Measurements from ENCODE around the gene RELA. TPM values are rescaled to one million over a fixed set of nuclear protein-coding genes. Genes with fewer than 3 reads are reported as not detected.

RELA gene
- total RNA-seq, 2 donors from 2014 or later, result 85.2 to 96.4 TPM

DNA sequence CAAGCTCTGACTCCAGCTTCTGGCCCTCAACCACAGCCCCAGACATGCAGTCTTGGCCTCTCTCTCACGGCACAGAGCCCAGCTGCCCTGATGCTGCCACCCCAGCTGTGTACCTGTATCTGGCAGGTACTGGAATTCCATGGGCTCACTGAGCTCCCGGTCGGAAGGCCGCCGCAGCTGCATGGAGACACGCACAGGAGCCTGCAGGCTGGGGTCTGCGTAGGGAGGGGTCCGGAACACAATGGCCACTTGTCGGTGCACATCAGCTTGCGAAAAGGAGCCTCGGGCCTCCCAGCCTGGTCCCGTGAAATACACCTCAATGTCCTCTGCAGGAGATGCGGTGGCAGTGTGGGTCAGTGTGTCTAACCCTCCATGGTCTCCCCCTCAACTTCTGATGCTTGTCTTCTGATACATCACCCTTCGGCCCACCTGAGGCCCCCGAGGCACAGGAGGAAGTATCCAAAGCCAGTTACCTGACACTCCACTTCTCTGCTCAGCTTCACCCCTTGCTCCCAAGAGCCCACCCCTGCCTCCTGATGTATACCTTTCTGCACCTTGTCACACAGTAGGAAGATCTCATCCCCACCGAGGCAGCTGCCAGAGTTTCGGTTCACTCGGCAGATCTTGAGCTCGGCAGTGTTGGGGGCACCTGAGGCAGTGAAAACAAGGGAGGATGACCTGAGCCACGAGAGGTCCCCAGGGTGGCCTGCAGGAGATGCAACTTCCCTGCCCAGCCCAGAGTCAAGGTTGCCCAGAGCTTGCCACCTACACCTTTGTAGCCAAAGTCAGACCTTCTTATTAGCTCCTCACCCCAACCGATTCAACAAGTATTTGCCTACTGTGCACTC lies 4.3 kb downstream of the RELA start:
- DNase-seq (ENCODE audit: low spot score), result peak; percentile 53
- ATAC-seq, result no peak
- H3K36me3 Mint-ChIP-seq, result peaks cover 28% of the 10 kb centered on the region
- H3K9me3 Mint-ChIP-seq, result no peaks in the 10 kb centered on the region
- H3K27me3 Mint-ChIP-seq, result no peaks in the 10 kb centered on the region
- peaks cover 38 to 54% of the 10 kb centered on the region in 2 donors for H3K4me1 Mint-ChIP-seq (ENCODE audit: low read depth in 2 of 2)
- no peak overlapping the region for H3K4me3 Mint-ChIP-seq
- H3K27ac Mint-ChIP-seq, result peak overlapping the region; percentile 36 to 55

DNA sequence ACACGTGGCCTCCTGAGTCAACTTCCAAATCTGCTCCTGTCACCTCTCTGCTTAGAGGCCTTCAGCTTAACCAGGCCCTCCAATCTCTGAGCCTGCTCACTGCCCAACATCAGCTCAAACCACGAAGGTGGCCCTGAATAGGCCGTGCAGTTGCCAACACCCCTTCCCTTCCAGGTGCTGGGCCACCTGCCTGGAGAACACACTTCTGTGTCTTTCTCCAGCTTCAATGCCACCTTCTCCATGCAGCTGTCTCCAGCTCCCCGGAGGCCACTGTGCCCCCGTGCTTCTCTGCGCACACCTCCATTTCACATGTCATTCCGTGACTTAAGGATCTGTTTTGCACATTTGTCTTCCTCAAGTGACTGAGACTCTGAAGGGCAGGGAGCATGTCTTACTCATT lies 5.3 kb downstream of the RELA start:
- no peaks in the 10 kb centered on the region for H3K27me3 Mint-ChIP-seq
- H3K36me3 Mint-ChIP-seq, result peaks cover 28% of the 10 kb centered on the region
- H3K9me3 Mint-ChIP-seq, result no peaks in the 10 kb centered on the region
- H3K27ac Mint-ChIP-seq, result peak overlapping the region in 1 of 2 donors; percentile 43
- DNase-seq (ENCODE audit: low spot score) (peak; percentile 39), ATAC-seq (no peak)
- H3K4me3 Mint-ChIP-seq, result no peak overlapping the region
- peaks cover 45 to 61% of the 10 kb centered on the region in 2 donors for H3K4me1 Mint-ChIP-seq (ENCODE audit: low read depth in 2 of 2)

DNA sequence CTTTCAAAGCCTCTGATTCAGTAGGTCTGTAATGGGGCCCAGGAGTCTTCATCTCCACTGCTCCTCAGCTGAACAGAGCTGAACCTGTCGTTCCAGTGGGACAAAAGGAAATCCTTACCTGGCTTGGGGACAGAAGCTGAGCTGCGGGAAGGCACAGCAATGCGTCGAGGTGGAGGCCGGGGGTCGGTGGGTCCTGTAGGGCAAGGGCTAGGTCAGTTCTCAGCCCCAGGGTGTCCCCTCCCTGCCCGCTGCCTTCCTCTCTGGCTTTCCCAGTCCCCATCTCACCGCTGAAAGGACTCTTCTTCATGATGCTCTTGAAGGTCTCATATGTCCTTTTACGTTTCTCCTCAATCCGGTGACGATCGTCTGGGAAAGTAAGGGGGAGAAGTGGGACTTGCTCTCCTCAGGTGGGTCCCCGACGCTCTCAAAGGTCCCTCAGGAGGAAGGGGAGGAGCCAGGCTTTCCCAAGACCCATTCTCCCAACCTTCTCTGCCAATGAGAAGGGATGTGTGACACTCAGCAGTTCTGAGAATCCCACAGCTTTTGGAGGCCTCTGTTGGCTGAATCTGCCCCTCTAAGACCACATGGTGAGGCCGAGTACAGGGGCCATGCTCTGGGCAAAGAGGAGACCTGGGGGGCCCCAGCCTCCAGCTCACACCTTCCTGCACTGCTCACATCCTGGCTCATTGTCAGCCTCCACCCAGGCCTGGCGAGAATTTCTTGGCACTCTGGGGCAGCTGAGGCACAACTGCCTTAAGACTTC lies 7.0 kb downstream of the RELA start:
- peaks cover 59 to 76% of the 10 kb centered on the region in 2 donors for H3K4me1 Mint-ChIP-seq (ENCODE audit: low read depth in 2 of 2)
- H3K27me3 Mint-ChIP-seq, result no peaks in the 10 kb centered on the region
- no peak overlapping the region for H3K4me3 Mint-ChIP-seq
- ATAC-seq, result no peak
- H3K9me3 Mint-ChIP-seq, result no peaks in the 10 kb centered on the region
- peaks cover 28% of the 10 kb centered on the region for H3K36me3 Mint-ChIP-seq
- peak overlapping the region; percentile 45 to 68 for H3K27ac Mint-ChIP-seq
- DNase-seq (ENCODE audit: low spot score), result no peak

DNA sequence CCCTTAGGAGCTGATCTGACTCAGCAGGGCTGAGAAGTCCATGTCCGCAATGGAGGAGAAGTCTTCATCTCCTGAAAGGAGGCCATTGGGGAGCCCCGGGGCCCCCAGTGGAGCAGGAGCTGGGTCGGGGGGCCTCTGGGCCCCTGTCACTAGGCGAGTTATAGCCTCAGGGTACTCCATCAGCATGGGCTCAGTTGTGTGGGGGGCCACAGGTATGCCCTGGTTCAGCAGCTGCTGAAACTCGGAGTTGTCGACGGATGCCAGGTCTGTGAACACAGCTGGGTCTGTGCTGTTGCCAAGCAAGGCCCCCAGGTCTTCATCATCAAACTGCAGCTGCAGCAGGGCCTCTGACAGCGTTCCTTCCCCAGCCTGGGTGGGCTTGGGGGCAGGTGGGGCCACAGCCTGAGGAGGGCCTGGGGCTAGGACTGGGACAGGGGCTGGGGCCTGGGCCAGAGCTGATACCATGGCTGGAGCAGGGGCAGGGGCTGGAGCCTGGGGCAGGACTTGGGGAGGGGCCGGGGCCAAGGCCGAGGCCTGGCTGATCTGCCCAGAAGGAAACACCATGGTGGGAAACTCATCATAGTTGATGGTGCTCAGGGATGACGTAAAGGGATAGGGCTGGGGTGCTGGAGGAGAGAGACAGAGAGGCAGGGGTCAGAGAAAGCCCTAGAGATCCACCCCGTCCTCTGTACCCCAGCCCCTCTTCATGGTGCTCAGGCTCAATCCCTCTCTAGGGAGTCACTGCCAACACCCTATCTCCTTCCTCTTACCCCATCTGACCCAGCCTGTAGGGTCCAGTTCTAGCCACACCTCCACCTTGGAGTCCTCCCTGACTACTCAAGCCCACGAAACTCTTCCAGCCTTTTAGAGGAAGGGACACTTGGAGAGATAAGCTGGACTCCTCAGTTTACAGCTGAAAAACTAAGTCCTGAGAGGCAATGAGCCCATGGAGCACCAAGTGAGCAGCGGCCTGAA lies 8.1 kb downstream of the RELA start:
- Mint-ChIP-seq H3K27ac (peak overlapping the region; percentile 45 to 84), H3K4me1 (ENCODE audit: low read depth in 2 of 2) (peaks cover 53 to 69% of the 10 kb centered on the region in 2 donors), H3K4me3 (peak overlapping the region; percentile 17), H3K27me3 (no peaks in the 10 kb centered on the region), H3K36me3 (peaks cover 21% of the 10 kb centered on the region), H3K9me3 (no peaks in the 10 kb centered on the region)
- ATAC-seq (no peak), DNase-seq (ENCODE audit: low spot score) (peak; percentile 56)

DNA sequence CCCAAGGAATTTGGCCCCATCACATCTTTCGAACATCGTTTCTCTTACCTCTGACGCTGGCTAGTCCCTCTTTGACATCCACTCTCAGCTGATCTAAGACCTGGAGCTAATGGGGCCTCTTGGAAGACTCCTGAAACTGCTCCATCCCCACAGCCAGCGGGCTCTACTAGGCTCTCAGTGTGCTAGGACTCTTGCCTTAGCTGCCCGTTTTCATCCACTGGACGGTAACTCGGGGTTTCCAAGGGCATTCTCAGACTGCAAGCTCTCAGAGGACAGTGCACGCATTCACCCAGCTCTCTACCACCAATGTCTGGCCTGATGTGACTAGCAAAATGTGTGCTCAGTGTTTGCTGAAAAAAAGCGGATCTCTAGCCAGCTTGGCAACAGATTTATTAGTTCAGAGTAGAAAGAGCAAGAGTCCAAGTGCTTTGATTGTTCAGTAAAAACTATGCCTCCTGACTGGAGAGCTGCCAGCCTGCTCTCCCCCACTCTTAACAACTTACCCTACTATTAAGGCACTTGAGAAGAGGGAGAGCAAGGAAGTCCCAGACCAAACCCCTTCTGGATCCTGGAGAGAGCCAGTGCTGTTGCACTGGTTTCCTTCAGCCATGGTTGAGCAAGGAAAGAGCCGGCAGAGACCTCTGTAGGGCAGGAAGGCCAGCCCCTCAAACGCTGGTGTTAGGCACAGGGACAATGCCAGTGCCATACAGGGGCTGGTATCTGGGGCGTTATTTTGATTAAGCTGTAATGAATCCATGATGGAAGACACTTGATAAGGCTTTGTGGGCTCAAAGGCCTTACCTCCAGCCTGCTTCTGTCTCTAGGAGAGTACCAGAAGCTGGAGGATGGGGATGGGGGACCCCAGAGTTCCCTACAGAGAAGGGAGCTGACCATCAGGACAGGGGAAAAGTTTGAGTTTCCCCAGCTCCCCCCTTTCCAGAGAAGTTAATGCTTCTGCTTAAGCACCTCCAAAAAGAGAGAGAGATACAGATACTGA lies 9.2 kb downstream of the RELA start:
- ATAC-seq (no peak), DNase-seq (ENCODE audit: low spot score) (no peak)
- Mint-ChIP-seq H3K27ac (peak overlapping the region; percentile 84 to 89), H3K4me1 (ENCODE audit: low read depth in 2 of 2) (peaks cover 41 to 59% of the 10 kb centered on the region in 2 donors), H3K4me3 (peak overlapping the region; percentile 85), H3K36me3 (peaks cover 11% of the 10 kb centered on the region), H3K27me3 (no peaks in the 10 kb centered on the region), H3K9me3 (no peaks in the 10 kb centered on the region)

DNA sequence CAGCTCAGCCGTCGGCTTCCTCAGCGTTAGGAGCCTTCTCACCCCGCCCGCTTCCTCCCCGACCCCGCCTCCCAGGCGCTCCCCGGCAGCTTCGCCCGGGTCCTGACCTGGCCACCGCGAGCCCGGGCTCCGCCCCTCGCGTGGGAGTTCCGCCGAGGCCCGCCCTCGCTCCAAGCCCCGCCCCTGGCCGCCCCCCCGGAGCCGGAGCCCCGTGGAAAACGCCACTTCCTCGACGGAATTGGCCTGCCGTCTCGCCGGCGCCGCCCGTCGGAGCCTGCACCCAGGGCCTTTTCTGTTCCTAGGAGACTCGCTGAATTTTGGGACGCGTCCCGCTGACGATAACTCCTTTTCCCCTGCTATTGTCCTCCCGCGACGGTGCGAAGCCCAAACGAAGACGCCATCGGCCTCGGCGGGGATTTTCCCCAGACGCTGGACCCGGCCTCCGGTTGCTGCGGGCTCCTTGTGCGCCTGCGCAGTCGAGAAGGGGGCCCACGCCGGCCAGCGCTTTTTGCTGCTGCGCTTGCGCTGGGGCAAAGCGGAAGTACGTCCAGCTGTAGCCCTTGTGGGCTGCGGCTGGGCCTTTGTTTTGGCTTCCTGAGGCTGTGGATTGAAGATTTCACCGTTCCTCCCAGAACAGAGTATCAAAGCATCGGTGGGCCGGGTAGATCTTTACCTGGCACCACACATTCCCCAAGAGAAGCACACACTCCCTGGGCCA lies 10.0 kb downstream of the RELA start:
- peak overlapping the region; percentile 84 to 89 for H3K27ac Mint-ChIP-seq
- H3K9me3 Mint-ChIP-seq, result no peaks in the 10 kb centered on the region
- peaks cover 11% of the 10 kb centered on the region for H3K36me3 Mint-ChIP-seq
- ATAC-seq, result peak; percentile 96
- peaks cover 41 to 58% of the 10 kb centered on the region in 2 donors for H3K4me1 Mint-ChIP-seq (ENCODE audit: low read depth in 2 of 2)
- H3K27me3 Mint-ChIP-seq, result no peaks in the 10 kb centered on the region
- H3K4me3 Mint-ChIP-seq, result peak overlapping the region; percentile 85
- peak; percentile 98 for DNase-seq (ENCODE audit: low spot score)

DNA sequence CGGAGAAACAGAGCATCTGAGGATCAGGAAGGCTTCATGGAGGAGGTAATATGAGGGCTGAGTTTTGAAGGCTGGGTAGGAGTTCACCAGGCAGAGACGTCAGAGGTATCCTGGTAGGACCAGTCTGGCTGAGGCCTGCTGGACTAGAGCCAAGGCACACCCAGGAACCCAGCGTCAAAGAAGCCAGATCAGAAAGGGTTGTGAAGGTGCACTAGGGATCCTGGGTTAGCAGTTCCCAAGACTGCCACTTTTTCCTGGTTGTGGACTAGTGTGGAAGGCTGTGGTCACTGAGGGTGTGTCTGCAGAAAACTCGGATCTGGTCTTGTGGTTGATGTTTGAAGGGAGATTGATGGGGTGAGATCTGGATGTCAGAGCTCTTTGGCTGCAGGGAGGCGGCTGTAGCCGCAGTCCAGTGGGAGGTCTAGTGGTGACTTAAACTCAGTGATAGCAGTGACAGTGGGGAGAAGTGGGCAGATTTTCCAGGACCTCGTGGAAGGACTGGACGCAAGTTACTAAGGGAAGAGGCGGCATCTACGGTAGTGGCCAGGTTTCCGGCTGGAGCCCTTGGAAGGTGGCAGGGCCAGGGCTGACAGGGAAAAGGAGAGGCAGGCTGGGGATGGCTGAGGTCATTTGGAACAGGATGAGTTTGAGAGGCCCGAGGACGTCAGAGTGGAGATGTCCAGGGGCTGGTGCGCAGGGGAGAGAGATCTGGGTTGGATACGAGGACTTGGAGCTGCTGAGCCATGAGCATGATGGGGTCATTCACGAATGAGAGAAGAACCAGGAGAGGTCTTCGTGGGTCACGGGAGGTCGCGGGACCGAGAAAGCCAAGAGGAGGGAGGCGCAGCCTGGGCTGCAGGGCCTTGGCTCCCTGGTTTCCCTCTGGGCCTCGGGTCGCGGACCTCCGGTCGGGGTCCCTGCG lies 10.9 kb downstream of the RELA start:
- ATAC-seq, result no peak
- Mint-ChIP-seq H3K36me3 (peaks cover 8% of the 10 kb centered on the region), H3K27me3 (no peaks in the 10 kb centered on the region), H3K27ac (peak overlapping the region; percentile 84 to 89), H3K9me3 (no peaks in the 10 kb centered on the region), H3K4me3 (peak overlapping the region; percentile 84), H3K4me1 (ENCODE audit: low read depth in 2 of 2) (peaks cover 37 to 50% of the 10 kb centered on the region in 2 donors)
- peak; percentile 60 for DNase-seq (ENCODE audit: low spot score)

DNA sequence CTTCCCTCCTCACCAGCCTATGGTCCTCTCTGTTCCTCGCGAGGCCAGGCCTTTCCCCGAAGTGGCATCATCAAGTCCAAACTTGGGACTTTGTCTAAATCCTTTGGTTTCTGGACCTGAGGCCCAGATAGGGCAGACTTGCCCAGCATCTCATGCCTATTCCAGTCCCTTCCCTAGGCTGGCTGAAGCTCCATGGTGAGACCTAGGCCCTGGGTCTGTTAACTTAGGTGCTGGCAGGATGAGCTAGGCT lies 11.5 kb downstream of the RELA start:
- peaks cover 34 to 44% of the 10 kb centered on the region in 2 donors for H3K4me1 Mint-ChIP-seq (ENCODE audit: low read depth in 2 of 2)
- H3K27me3 Mint-ChIP-seq, result no peaks in the 10 kb centered on the region
- peak overlapping the region; percentile 84 for H3K4me3 Mint-ChIP-seq
- no peaks in the 10 kb centered on the region for H3K9me3 Mint-ChIP-seq
- H3K27ac Mint-ChIP-seq, result peak overlapping the region; percentile 84 to 89
- DNase-seq (ENCODE audit: low spot score) (no peak), ATAC-seq (no peak)
- H3K36me3 Mint-ChIP-seq, result peaks cover 2% of the 10 kb centered on the region

DNA sequence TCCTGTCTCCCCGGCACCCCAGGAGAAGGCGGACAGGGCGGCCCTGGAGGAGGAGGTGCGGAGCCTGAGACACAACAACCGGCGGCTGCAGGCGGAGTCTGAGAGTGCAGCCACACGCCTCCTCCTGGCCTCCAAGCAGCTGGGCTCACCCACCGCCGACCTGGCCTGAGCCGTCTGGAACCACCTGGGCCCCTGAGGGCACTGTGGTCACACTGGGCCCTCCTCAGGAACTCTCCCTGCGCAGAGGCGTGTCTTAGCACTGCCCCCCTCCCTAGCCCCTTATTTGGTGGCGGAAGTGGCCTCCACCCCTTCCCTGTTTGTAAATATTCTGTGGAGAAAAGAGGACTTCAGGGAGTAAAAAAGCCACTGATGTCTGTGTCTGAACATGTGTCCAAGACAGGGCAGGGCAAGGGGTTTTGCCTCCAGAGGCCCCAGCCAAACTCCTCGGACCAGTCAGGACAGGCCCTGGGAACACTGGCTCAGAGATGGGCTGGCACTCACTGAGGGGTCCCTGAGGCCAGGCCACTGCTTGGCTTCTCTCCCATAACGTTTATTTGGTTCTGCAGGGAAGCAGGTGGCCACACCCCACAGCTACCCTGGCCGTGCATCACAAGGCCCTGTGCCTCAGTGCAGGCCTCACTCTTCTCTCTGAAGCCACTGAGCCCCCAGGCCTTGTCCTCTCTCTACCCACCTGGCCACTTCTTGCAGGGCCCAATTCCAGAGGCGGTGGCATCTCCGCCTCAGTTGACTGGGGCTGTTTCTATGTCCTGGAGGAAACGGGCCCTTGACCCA lies 12.0 kb downstream of the RELA start:
- peak; percentile 53 for DNase-seq (ENCODE audit: low spot score)
- H3K27me3 Mint-ChIP-seq, result no peaks in the 10 kb centered on the region
- H3K4me1 Mint-ChIP-seq (ENCODE audit: low read depth in 2 of 2), result peaks cover 33 to 38% of the 10 kb centered on the region in 2 donors
- H3K9me3 Mint-ChIP-seq, result no peaks in the 10 kb centered on the region
- no peaks in the 10 kb centered on the region for H3K36me3 Mint-ChIP-seq
- peak overlapping the region; percentile 84 to 89 for H3K27ac Mint-ChIP-seq
- H3K4me3 Mint-ChIP-seq, result no peak overlapping the region
- no peak for ATAC-seq

DNA sequence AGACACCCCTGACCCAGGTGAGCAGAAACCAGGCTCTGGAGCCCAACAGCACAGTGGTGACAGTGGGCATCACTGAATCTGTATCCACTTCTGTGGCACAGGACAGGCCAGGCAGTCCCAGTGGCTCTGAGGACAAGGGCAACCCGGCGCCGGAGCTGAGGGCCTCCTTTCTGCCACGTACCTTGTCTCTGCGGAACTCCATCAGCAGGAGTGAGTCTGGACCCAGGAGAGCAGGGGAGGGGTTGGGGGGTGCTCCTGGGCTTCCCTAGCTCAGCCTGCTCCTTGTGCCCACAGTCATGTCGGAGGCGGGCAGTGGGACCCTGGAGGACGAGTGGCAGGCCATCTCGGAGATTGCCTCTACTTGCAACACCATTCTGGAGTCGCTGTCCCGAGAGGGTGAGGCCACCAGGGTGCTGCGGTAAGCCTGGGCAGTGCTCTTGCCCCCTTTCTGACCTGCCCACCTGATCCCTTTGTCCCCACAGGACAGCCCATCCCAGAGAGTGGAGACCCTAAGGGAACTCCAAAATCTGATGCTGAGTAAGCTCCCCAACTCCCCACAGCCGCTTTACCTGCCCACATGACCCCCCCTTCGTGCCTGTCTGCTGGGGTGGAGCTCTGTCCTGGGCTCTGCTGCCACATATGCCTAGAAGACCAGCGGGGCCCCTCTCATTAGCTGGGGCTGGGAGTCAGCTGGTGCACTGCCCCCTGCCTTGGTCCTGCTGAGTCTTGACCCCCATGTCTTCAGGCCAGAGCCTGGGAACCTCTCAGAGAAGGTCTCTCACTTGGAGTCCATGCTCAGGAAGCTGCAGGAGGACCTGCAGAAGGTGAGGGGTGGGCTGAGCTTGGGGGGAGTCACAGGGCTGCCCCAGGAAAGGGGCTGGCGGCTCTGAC lies 12.8 kb downstream of the RELA start:
- H3K4me1 Mint-ChIP-seq (ENCODE audit: low read depth in 2 of 2), result peaks cover 29 to 31% of the 10 kb centered on the region in 2 donors
- no peak overlapping the region for H3K4me3 Mint-ChIP-seq
- ATAC-seq, result no peak
- H3K9me3 Mint-ChIP-seq, result no peaks in the 10 kb centered on the region
- H3K27me3 Mint-ChIP-seq, result no peaks in the 10 kb centered on the region
- no peak overlapping the region for H3K27ac Mint-ChIP-seq
- no peaks in the 10 kb centered on the region for H3K36me3 Mint-ChIP-seq
- DNase-seq (ENCODE audit: low spot score), result peak; percentile 54
